T1000 (cell line): ENCODE results near the gene FYN.

ENCODE experiments used
- DNase-seq: peaks from one replicate; lab custom pipeline; 2025; ENCODE audit warnings: mixed read lengths; lab: John Stamatoyannopoulos, UW

The FYN gene

GRCh38 chr6:111831408-111831807 lies 41.8 kb downstream of the FYN start:
- no peak for DNase-seq

- DNase-seq, result no peak
These were observed 43.3 kb downstream of the FYN start for GRCh38 chr6:111829998-111830397.

- no peak for DNase-seq
These were observed 43.7 kb downstream of the FYN start for GRCh38 chr6:111829581-111829980.

- no peak for DNase-seq
These were observed 44.4 kb downstream of the FYN start for GRCh38 chr6:111828809-111829208.

GRCh38 chr6:111825439-111826086 lies 47.7 kb downstream of the FYN start:
- DNase-seq, result no peak

- DNase-seq, result no peak
These were observed 48.5 kb downstream of the FYN start for GRCh38 chr6:111824608-111825337.

- DNase-seq, result no peak
These were observed 49.2 kb downstream of the FYN start for GRCh38 chr6:111823831-111824607.

GRCh38 chr6:111823012-111823411 lies 50.2 kb downstream of the FYN start:
- no peak for DNase-seq

GRCh38 chr6:111819458-111819857 lies 53.8 kb downstream of the FYN start:
- no peak for DNase-seq

- DNase-seq, result no peak
These were observed 54.6 kb downstream of the FYN start for GRCh38 chr6:111818539-111819226.

GRCh38 chr6:111817451-111818120 lies 55.7 kb downstream of the FYN start:
- no peak for DNase-seq

GRCh38 chr6:111813677-111814310 lies 59.5 kb downstream of the FYN start:
- DNase-seq, result no peak

GRCh38 chr6:111813237-111813636 lies 60.0 kb downstream of the FYN start:
- DNase-seq, result no peak

GRCh38 chr6:111812060-111813038 lies 60.9 kb downstream of the FYN start:
- no peak for DNase-seq

- no peak for DNase-seq
These were observed 62.7 kb downstream of the FYN start for GRCh38 chr6:111810294-111811131.

GRCh38 chr6:111809766-111810165 lies 63.5 kb downstream of the FYN start:
- DNase-seq, result no peak

GRCh38 chr6:111809264-111809663 lies 64.0 kb downstream of the FYN start:
- no peak for DNase-seq

GRCh38 chr6:111808493-111808892 lies 64.8 kb downstream of the FYN start:
- DNase-seq, result no peak
